Measurements from ENCODE around the gene ADM. TPM values are rescaled to one million over a fixed set of nuclear protein-coding genes. Genes with fewer than 3 reads are reported as not detected.

ADM gene
- total RNA-seq, 4 donors from 2014 or later, result 8.0 to 69.1 (median 20.5) TPM

DNA sequence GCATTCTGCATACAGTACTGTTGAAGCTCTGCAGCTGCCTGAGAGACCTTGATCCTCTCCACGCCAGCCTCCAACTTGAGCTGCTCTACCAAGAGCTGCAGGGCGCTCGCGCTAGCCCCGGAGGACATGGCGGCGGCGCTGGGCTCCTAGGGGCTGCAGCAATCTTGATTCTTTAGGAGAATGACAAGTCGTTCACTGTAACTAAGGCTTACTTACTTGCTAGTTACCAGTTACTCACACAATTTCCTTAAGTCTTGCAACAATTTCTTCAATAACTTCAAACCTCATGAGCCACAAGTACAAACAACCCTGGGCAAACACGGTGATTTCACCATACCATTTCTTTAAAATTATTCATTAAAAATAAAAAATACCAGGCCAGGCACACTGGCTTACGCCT, 32.7 kb upstream of the ADM start:
- DNase-seq, result no peak
- Histone ChIP-seq H3K9me3 (no peaks in the 10 kb centered on the region), H3K4me3 (replicated peaks in 1 of 3) (no peak overlapping the region), H3K36me3 (no peaks in the 10 kb centered on the region), H3K27me3 (no peaks in the 10 kb centered on the region), H3K4me1 (peaks cover 7 to 17% of the 10 kb centered on the region in 2 donors), H3K27ac (no peak overlapping the region)
- intact Hi-C loops (cut with DNase I), result no loop called here
- 58 to 99% methylated on average over 3 to 5 of the region's 11 CpGs for WGBS, 2 donors
- TF ChIP-seq, protein P1, sequence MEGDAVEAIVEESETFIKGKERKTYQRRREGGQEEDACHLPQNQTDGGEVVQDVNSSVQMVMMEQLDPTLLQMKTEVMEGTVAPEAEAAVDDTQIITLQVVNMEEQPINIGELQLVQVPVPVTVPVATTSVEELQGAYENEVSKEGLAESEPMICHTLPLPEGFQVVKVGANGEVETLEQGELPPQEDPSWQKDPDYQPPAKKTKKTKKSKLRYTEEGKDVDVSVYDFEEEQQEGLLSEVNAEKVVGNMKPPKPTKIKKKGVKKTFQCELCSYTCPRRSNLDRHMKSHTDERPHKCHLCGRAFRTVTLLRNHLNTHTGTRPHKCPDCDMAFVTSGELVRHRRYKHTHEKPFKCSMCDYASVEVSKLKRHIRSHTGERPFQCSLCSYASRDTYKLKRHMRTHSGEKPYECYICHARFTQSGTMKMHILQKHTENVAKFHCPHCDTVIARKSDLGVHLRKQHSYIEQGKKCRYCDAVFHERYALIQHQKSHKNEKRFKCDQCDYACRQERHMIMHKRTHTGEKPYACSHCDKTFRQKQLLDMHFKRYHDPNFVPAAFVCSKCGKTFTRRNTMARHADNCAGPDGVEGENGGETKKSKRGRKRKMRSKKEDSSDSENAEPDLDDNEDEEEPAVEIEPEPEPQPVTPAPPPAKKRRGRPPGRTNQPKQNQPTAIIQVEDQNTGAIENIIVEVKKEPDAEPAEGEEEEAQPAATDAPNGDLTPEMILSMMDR (IDR thresholded peaks at IDR 0.05), result no peak
- TF ChIP-seq POLR2A (IDR thresholded peaks at IDR 0.05), result no peak

DNA sequence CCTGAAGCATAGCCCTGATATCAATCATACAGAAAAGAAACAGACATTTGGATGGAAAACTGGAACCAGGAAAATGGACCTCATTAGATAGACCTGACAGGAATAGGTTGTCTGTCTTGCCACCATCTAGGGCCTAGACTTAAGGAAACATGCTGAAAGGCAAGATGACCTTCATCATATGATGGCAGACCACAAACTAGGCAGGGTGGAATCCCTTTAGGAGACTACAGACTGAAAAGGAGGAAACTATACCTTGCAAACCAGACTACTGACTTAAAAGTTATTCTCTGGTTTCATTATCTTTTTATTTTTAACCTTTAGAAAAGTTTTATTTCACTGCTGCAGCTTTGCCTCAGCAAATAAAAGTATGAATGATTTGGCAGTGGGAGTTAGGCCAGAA, 31.1 kb upstream of the ADM start:
- H3K27ac ChIP-seq, result peak overlapping the region in 2 of 3 donors; percentile 41 to 57
- no peaks in the 10 kb centered on the region for H3K27me3 ChIP-seq
- H3K9me3 ChIP-seq, result no peaks in the 10 kb centered on the region
- no peaks in the 10 kb centered on the region for H3K36me3 ChIP-seq
- TF ChIP-seq, protein P1 (IDR thresholded peaks at IDR 0.05), result no peak
- no peak for TF ChIP-seq POLR2A (IDR thresholded peaks at IDR 0.05)
- DNase-seq, result no peak
- H3K4me1 ChIP-seq, result peaks cover 7 to 17% of the 10 kb centered on the region in 2 donors
- H3K4me3 ChIP-seq (replicated peaks in 1 of 3), result no peak overlapping the region
- intact Hi-C loops (cut with DNase I), result no loop called here

DNA sequence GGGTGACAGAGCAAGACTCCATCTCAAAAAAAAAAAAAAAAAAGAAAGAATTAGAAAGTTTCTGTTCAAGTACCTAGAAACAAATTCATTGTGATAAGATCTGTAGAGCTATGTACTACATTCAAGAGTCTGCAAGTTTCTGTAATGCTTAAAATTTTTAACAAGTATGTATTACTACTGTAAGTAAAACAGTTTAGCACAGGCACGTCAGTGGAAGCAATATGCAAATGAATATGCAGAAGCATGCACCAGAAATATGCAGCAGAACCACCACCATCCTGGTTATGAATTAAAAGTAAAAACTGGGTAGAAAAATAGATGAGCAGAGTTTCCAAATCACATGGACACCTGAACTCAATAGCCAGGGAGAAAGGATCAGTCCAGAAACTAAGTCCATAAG, 30.1 kb upstream of the ADM start:
- intact Hi-C loops (cut with DNase I), result no loop called here
- H3K36me3 ChIP-seq, result no peaks in the 10 kb centered on the region
- TF ChIP-seq, protein P1 (IDR thresholded peaks at IDR 0.05), result no peak
- no peak for TF ChIP-seq POLR2A (IDR thresholded peaks at IDR 0.05)
- no peaks in the 10 kb centered on the region for H3K27me3 ChIP-seq
- H3K27ac ChIP-seq, result no peak overlapping the region
- DNase-seq, result no peak
- no peak overlapping the region for H3K4me3 ChIP-seq (replicated peaks in 1 of 3)
- 76 to 84% methylated on average over 1 of the region's 1 CpG for WGBS, 2 donors
- H3K9me3 ChIP-seq, result no peaks in the 10 kb centered on the region
- peaks cover 7 to 17% of the 10 kb centered on the region in 2 donors for H3K4me1 ChIP-seq

DNA sequence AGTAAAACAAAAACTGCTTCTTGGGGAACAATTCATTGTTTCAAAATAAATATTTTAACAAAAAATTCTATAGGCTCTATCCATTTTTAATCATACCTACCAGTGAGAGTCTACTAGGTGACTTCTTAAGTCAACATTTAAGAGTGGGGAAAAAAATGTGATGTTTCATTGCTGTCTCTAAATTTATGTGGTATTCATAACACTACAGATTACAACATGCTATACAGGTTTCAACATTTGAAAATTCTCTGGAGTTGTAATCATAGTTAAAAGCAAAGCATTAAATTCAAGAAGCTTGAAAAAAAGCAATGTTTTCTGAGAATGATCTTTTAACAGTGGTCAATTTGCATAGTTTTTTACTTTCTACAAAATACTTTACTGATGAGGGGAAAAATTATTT, 29.2 kb upstream of the ADM start:
- TF ChIP-seq, protein P1 (IDR thresholded peaks at IDR 0.05), result no peak
- TF ChIP-seq POLR2A (IDR thresholded peaks at IDR 0.05), result no peak
- no peak overlapping the region for H3K4me3 ChIP-seq (replicated peaks in 1 of 3)
- no peak for DNase-seq
- peaks cover 7 to 17% of the 10 kb centered on the region in 2 donors for H3K4me1 ChIP-seq
- intact Hi-C loops (cut with DNase I), result no loop called here
- no peaks in the 10 kb centered on the region for H3K9me3 ChIP-seq
- no peak overlapping the region for H3K27ac ChIP-seq
- no peaks in the 10 kb centered on the region for H3K36me3 ChIP-seq
- H3K27me3 ChIP-seq, result no peaks in the 10 kb centered on the region

DNA sequence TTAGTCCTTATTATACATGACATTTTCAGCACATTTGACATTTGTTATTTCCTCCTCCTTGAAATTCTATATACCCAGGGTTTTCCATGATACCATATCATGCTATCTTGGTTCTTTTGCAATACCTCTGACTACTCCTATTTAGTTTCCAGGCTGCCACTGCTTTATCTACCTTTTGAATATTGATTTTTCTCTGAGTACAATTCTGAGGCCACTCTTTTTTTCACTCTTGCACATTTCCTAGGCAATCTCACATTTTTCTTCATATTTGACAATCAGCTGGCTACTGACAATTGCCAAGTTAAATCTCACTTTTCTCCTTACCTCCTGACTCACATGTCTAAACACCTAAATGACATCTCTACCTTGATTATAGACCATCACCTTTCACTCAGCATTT, 22.8 kb upstream of the ADM start:
- intact Hi-C loops (cut with DNase I), result no loop called here
- H3K4me1 ChIP-seq, result peaks cover 2 to 4% of the 10 kb centered on the region in 2 donors
- no peaks in the 10 kb centered on the region for H3K36me3 ChIP-seq
- no peaks in the 10 kb centered on the region for H3K9me3 ChIP-seq
- TF ChIP-seq, protein P1 (IDR thresholded peaks at IDR 0.05), result no peak
- no peak for TF ChIP-seq POLR2A (IDR thresholded peaks at IDR 0.05)
- H3K27me3 ChIP-seq, result no peaks in the 10 kb centered on the region
- no peak overlapping the region for H3K27ac ChIP-seq
- H3K4me3 ChIP-seq (replicated peaks in 1 of 3), result no peak overlapping the region
- no peak for DNase-seq

Data from thyroid gland (tissue), 4 donors.